ENCODE data around the gene CCP110.

The CCP110 gene

GRCh38 chr16:19589106-19589505, 65.4 kb downstream of the CCP110 start:
- H3K4me3 ChIP-seq (ENCODE audit: low read depth, low read length), result no peak overlapping the region
- in situ Hi-C loops (cut with HindIII; ENCODE audit: low sequenced_read_pairs), result no loop called here
- DNase-seq (ENCODE audit: low read depth, low spot score), result no peak
- TF ChIP-seq CTCF (IDR thresholded peaks at IDR 0.05; ENCODE audit: low read depth, low read length), result no peak

- peak; percentile 71 for DNase-seq (ENCODE audit: low read depth, low spot score)
- H3K4me3 ChIP-seq (ENCODE audit: low read depth, low read length), result no peak overlapping the region
- TF ChIP-seq CTCF (IDR thresholded peaks at IDR 0.05; ENCODE audit: low read depth, low read length), result no peak
- in situ Hi-C loops (cut with HindIII; ENCODE audit: low sequenced_read_pairs), result no loop called here
Measured at GRCh38 chr16:19589771-19590302, 66.1 kb downstream of the CCP110 start.

GRCh38 chr16:19595043-19595767, 71.5 kb downstream of the CCP110 start:
- H3K4me3 ChIP-seq (ENCODE audit: low read depth, low read length), result no peak overlapping the region
- no peak for TF ChIP-seq CTCF (IDR thresholded peaks at IDR 0.05; ENCODE audit: low read depth, low read length)
- DNase-seq (ENCODE audit: low read depth, low spot score), result peak; percentile 91
- in situ Hi-C loops (cut with HindIII; ENCODE audit: low sequenced_read_pairs), result no loop called here

- H3K4me3 ChIP-seq (ENCODE audit: low read depth, low read length), result no peak overlapping the region
- in situ Hi-C loops (cut with HindIII; ENCODE audit: low sequenced_read_pairs), result no loop called here
- no peak for DNase-seq (ENCODE audit: low read depth, low spot score)
- no peak for TF ChIP-seq CTCF (IDR thresholded peaks at IDR 0.05; ENCODE audit: low read depth, low read length)
Measured at GRCh38 chr16:19598805-19599510, 75.2 kb downstream of the CCP110 start.

GRCh38 chr16:19599968-19600716, 76.4 kb downstream of the CCP110 start:
- in situ Hi-C loops (cut with HindIII; ENCODE audit: low sequenced_read_pairs), result no loop called here
- H3K4me3 ChIP-seq (ENCODE audit: low read depth, low read length), result no peak overlapping the region
- DNase-seq (ENCODE audit: low read depth, low spot score), result no peak
- TF ChIP-seq CTCF (IDR thresholded peaks at IDR 0.05; ENCODE audit: low read depth, low read length), result no peak

All from astrocyte of the spinal cord (primary cell).